ENCODE results near the gene PCNP. TPM values are rescaled to one million over a fixed set of nuclear protein-coding genes. Genes with fewer than 3 reads are reported as not detected.

Gene PCNP
- total and polyA plus RNA-seq, 9 of the 15 experiments (the other 6 are each of a cell fraction or from before 2014, with no cell fraction given), result 54.3 to 170 (median 150) TPM

- TF ChIP-seq NKRF (IDR thresholded peaks at IDR 0.05; ENCODE audit: borderline replicate concordance), result no peak
- TF ChIP-seq BHLHE40 (IDR thresholded peaks at IDR 0.05; ENCODE audit: low read length), result no peak; the same call in 1 of the 2 replicates
- TF ChIP-seq CTBP1 (IDR thresholded peaks at IDR 0.05; ENCODE audit: borderline replicate concordance), result peak; percentile 89; the same call in 1 of the 2 replicates
- TF ChIP-seq ZNF347 (CRISPR knock-in tag; IDR thresholded peaks at IDR 0.05; ENCODE audit: low read depth), result no peak
- no peak for TF ChIP-seq ZNF507 (tag; conservative IDR thresholded peaks at IDR 0.05)
- TF ChIP-seq ZBTB49 (CRISPR knock-in tag; IDR thresholded peaks at IDR 0.05; ENCODE audit: borderline replicate concordance), result no peak
- TF ChIP-seq DEAF1 (CRISPR knock-in tag; IDR thresholded peaks at IDR 0.05), result no peak
- no peak for TF ChIP-seq RBM15 (IDR thresholded peaks at IDR 0.05; ENCODE audit: insufficient read depth, low read length)
- no peak for TF ChIP-seq SAFB2 (IDR thresholded peaks at IDR 0.05; ENCODE audit: borderline replicate concordance, low read depth, low read length, severe bottlenecking)
- no peak for TF ChIP-seq ZNF140 (CRISPR knock-in tag; IDR thresholded peaks at IDR 0.05)
- TF ChIP-seq HMGN3 (IDR thresholded peaks at IDR 0.05; ENCODE audit: borderline replicate concordance, extremely low read depth, insufficient read length, low read depth, low read length), result peak; percentile 53
- TF ChIP-seq TARDBP (IDR thresholded peaks at IDR 0.05), result peak; percentile 72; the same call in 1 of the 2 replicates
- no peak for TF ChIP-seq THAP7 (CRISPR knock-in tag; IDR thresholded peaks at IDR 0.05)
- no peak for TF ChIP-seq SRSF1 (IDR thresholded peaks at IDR 0.05; ENCODE audit: low read depth, low read length)
- peak; percentile 78; the same call in 1 of the 2 replicates for TF ChIP-seq LCOR (CRISPR knock-in tag; IDR thresholded peaks at IDR 0.05)
- TF ChIP-seq CC2D1A (IDR thresholded peaks at IDR 0.05), result peak; percentile 95; the same call in 1 of the 2 replicates
- no peak for TF ChIP-seq ARID2 (IDR thresholded peaks at IDR 0.05)
- TF ChIP-seq HES1 (IDR thresholded peaks at IDR 0.05; ENCODE audit: low read depth), result no peak
Observed at GRCh38 chr3:101529816-101530685, 43.9 kb upstream of the PCNP start (continued).

All from K562 (cell line).